ENCODE data around the gene DAB2IP.
"Not testable (repeated sequence)": the region's sequence is repeated elsewhere in the genome, so short reads cannot be mapped to it uniquely, and the experiment has no call there.

The DAB2IP gene

DNA sequence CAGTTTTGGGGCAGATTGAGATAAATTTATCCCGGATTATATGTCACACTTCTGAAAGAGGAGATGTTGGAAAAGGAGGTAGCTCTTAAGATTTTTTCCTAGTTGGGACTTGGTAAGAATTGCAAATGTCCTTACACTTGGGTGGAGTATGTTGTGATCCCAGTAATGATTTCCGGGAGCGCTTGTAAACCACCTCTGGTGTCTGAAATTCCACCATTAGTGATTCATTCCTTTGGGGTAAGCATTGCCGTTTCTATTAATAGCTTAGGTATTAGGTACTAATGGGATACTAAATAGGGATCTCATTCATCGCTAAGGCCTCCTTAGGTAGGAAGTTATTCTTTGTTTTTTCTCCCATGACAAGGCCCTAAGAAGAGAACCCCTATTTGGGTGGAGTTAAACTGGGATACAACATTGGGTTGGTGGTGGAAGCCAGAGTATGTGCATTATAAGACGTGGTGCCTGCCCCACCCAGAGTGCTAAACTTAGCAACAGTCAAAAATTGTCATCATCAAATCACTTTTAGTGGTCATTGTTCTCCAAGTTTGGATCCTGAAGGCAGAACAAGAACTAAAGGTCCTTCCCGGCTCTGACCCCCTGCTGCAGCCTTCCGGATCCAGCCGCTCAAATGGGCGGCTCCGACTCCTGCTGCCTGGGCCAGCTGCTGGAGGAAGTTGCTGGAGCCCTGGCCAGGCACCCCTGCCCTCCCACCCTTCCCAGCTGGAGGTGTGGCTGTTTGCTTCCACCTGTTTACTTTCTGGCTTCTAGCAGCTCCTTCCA, 31.7 kb upstream of the DAB2IP start:
- in situ Hi-C loops (cut with MboI; ENCODE audit: low pct_unique_long_range_greater_than_20kb, low sequenced_read_pairs, unreplicated experiment) = no loop called here
- TF ChIP-seq, protein P1, sequence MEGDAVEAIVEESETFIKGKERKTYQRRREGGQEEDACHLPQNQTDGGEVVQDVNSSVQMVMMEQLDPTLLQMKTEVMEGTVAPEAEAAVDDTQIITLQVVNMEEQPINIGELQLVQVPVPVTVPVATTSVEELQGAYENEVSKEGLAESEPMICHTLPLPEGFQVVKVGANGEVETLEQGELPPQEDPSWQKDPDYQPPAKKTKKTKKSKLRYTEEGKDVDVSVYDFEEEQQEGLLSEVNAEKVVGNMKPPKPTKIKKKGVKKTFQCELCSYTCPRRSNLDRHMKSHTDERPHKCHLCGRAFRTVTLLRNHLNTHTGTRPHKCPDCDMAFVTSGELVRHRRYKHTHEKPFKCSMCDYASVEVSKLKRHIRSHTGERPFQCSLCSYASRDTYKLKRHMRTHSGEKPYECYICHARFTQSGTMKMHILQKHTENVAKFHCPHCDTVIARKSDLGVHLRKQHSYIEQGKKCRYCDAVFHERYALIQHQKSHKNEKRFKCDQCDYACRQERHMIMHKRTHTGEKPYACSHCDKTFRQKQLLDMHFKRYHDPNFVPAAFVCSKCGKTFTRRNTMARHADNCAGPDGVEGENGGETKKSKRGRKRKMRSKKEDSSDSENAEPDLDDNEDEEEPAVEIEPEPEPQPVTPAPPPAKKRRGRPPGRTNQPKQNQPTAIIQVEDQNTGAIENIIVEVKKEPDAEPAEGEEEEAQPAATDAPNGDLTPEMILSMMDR (IDR thresholded peaks at IDR 0.05; ENCODE audit: extremely low read depth, insufficient read depth, missing control alignments) = no peak
- DNase-seq (ENCODE audit: low spot score) = no peak

DNA sequence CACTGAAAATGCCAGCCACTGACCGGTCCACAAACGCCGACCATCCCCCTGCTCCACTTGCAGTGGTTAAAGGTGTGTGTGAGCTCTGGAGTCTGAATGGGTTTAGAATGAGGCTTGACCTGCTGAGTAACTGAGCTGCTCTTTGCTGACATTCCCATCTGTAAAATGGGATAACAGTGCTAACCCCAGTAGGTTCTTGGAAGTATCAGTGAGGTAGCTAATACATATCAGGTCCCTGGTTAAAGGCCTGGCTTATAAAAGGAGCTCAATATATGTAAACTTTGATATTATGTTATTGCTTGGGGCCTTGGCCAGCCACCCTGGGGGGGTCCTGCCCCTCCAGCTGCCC, 31.1 kb upstream of the DAB2IP start:
- in situ Hi-C loops (cut with MboI; ENCODE audit: low pct_unique_long_range_greater_than_20kb, low sequenced_read_pairs, unreplicated experiment) = no loop called here
- TF ChIP-seq, protein P1 (IDR thresholded peaks at IDR 0.05; ENCODE audit: extremely low read depth, insufficient read depth, missing control alignments) = no peak
- DNase-seq (ENCODE audit: low spot score) = no peak

DNA sequence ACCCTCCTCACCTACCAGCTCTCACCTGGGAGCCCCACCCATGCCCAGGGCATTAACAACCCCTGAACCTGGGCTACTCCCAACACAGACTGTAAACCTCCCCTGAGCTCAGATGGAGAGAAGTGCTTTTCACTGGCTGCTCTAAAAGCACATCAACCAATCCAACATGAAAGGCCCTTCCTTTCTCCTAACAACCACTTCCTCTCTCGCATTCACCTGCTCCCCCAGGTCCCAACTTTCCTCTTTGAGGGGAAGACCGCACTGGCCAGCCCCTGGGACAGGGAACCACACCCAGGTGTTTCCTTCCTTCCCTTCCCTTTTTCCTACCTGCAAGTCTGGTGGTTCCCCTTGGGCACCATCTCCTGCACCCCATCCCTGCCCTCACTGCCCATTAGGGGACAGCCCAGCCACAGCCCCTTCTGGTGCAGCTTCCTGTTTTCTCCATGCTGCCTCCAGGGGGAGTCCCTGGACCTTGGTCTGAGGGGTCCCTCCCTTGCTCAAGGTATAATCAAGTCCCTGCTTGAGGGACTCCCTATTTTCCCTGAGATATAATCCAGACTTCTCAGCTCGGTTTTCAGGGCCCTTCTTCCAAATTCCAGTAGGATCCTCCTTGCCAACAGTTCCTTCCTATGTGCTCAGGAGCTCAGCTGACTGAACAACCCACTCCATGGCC, 30.5 kb upstream of the DAB2IP start:
- in situ Hi-C loops (cut with MboI; ENCODE audit: low pct_unique_long_range_greater_than_20kb, low sequenced_read_pairs, unreplicated experiment) = no loop called here
- TF ChIP-seq, protein P1 (IDR thresholded peaks at IDR 0.05; ENCODE audit: extremely low read depth, insufficient read depth, missing control alignments) = peak; percentile 55
- DNase-seq (ENCODE audit: low spot score) = peak; percentile 58

DNA sequence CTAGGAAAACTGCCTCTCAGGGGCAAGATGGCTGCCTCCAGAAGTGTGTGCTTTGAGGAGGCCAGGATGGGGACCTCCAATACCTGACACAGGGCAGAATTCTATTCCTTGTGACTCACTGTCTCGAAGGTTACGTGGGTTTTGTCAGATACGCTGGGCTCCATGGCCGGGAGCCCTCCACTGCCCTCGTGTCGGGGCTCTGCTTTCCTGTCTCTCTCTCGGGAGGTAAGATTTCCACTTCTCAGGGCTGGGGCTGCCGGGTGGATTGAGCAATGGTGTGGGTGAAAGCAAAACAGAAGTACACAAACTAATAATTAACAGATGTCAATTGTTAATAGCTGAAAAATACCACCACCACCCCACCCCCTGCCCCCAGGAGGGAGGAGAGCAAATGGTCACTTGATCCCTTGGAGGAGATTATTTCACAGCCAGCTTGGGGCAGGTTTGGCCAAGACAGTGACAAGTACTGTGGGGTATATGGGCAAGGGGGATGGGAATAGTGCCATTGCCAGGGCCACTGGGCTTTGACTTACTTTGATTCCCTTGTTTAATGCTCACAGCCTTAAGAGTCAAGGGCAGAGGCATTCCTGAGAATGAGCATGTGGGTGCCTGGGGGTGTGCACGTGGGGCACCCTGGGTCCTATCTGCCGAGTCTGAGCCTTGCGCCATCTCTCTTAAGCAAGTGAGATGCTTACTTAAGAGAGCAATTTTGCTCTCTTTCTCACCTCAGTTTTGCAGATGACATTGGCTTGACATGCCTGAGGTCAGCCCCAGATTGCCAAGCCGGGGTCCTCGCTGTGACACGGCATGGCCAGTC, 28.8 kb upstream of the DAB2IP start:
- in situ Hi-C loops (cut with MboI; ENCODE audit: low pct_unique_long_range_greater_than_20kb, low sequenced_read_pairs, unreplicated experiment) = no loop called here
- DNase-seq (ENCODE audit: low spot score) = no peak
- TF ChIP-seq, protein P1 (IDR thresholded peaks at IDR 0.05; ENCODE audit: extremely low read depth, insufficient read depth, missing control alignments) = no peak

DNA sequence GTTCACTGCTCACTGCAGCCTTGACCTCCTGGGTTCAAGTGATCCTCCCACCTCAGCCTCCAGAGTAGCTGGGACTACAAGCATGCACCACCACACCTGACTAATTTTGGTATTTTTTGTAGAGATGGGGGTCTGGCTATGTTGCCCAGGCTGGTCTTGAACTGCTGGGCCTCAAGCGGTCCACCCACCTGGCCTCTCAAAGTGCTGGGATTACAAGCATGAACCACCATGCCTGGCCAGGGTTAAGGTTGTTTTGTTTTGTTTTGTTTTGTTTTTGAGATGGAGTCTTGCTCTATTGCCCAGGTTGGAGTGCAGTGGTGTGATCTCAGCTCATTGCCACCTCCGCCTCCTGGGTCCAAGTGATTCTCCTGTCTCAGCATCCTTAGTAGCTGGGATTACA, 28.0 kb upstream of the DAB2IP start:
- DNase-seq (ENCODE audit: low spot score); in situ Hi-C loops (cut with MboI; ENCODE audit: low pct_unique_long_range_greater_than_20kb, low sequenced_read_pairs, unreplicated experiment): not testable (repeated sequence)

DNA sequence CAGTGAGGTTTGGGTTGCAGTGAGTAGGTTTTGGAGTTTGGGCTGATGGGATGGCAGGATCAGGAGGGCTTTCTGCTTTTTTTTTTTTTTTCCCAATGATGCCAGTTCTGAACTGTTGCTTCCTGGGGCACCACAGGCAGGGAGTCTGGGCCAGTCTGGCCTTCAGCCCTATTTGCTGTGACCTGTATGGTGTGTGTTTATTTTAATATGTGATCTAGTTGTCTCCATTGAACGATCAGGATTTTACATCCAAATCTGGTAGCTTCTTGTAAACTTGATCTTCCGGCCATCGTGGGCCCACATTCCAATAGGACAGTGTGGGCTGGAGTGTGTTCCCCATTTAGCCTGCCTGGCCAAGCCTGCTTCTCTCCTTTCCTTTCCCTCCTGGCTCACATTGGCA, 25.8 kb upstream of the DAB2IP start:
- in situ Hi-C loops (cut with MboI; ENCODE audit: low pct_unique_long_range_greater_than_20kb, low sequenced_read_pairs, unreplicated experiment) = no loop called here
- TF ChIP-seq, protein P1 (IDR thresholded peaks at IDR 0.05; ENCODE audit: extremely low read depth, insufficient read depth, missing control alignments) = no peak
- no peak for DNase-seq (ENCODE audit: low spot score)

Measured in GM13977 (cell line).